Kidney capillary endothelial cell (primary cell): ENCODE data around the gene AGAP3.

Experiments used
- DNase-seq: peaks from one replicate; pipeline ENCODE4 v3.0.0-alpha.2; 2018; ENCODE audit warnings: low spot score

AGAP3 gene

DNA sequence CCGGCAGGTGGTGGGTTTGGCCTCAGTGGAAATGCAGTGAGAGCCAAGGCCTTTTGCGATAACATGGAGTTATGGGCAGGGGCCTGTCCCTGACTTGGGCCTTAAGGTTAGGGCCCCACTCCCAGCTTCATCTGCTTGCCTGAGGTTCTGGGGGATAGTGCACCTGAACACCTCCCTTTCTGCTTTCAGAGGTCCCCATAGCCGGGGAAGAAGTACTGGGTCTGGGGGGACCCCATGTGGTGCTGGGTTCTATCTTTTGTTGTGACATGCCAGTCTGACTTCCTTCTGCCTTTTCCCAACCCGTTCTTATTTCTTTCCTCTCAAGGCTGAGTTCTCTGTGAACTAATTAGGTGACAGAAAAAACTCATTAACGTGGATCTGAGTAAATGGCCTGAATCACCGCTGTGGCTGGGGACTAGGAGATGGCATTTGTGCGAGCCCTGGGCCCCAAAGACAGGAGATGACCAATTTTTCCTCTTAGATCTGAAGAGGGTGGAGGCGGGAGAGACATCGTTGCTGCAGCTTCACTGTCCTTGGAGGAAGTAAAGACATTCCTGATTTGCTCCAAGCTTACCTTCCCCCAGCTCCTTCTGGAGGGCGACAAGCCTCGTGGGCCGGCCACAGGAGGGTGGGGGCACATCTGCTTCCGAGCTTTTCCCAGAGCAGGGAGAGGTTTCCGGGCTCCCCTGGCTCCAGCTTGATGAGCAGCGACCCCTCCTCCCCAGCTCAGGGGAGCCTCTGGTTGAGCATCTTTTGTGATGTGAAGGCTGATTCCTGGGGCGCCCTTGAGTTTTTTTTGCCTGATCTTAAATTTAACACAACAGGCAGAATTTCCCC, 2.0 kb downstream of the AGAP3 start:
- peak; percentile 50 for DNase-seq

DNA sequence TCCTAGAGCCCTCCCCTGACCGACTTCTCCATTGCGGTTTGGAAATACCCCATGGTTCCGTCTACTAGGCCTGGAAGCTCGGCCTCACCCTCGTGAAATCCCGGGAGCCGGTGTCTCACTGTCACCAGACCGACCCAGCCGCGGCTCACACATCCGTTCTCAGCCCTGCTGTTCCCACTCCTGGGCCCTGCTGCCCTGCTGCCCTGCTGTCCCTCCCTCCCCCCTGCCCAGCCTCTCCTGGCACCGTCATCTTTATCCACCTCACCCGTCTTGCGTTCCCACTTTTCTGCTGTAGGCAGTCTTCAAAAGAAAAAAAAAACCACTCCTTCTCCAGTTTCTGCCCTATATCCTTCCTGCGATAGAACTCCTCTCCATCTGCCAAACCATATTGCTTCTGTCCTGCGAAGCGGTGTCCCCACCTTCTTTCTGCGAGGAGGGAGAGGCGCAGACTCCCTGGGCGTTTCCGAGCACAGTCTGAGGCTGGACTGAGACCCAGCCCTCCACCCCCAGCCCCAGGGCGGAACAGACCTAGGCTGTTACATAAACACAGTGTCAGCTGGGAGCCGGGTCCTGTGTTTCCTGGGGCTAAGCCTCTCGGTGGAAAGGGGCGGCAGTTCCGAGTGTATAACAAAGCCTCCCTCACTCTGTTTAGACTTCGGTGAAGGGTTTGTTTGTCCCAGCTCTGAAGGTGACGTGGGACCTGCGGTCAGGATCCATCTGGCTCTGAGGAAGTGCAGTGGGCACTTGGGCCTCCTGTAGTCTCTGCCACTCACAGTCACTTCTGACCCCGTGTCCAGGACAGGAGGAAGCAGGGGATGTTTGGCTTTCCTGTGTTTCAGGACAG, 2.8 kb downstream of the AGAP3 start:
- peak; percentile 93 for DNase-seq

DNA sequence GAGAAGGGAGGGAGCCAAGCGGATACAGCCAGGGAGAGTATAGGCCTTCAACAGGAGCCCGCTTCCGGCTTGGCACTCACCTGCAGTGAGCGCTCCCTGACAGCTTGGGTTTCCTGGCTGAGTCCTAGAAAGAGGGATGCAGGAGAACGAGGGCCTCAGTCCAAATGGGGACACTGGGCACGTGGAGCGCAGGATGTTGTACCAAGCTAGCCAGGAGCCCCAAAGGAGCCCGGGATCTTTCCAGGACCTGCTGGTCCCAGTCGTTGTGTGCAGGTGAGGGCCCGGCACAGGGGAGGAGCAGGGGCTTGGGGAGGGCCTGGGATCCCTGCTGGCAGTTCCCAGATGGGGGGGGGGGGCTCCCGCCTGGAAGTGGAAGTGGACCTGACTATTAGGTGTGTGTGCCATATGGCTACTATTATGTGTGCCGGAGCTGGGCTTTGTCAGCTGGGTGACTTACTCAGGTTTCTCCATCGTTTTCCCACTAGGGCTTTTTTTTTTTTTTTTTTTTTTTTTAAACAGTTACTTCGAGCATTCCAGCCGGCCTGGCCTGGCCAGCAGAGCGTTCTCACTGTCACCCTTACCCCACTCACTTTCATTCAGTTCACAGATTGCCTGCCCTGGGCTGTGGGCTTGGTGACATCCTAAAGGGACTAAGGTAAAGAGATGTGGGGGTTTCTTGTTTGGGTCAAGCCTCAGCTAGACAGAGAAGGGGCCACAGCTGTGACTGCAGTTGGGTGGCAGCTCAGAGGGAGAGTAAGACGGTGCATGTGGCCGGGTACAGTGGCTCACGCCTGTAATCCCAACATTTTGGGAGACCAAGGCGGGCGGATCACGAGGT, 3.8 kb downstream of the AGAP3 start:
- no peak for DNase-seq

DNA sequence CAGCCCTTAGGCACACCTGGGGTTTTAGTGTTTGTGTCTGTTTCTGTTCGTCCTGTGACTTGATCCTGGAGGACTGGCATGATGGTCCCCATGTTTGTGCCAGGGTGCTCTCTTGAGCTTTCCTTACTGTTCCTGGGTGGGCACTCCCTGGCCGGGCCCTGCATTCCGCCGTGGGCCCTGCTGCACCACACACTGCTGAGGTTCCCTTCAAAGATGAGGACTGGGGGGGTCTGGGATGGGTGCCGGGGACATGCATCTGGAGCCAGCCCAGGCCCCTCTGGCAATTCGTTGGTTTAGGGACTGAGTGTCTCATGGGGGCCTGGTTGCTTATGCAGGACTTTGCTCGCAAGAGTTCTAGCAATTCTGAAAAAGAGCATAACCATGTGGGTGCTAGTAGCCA, 4.7 kb downstream of the AGAP3 start:
- DNase-seq: no peak

- peak; percentile 63 for DNase-seq
Measured at GRCh38 chr7:151091431-151091830, 5.2 kb downstream of the AGAP3 start.

GRCh38 chr7:151091988-151092387, 5.7 kb downstream of the AGAP3 start:
- no peak for DNase-seq

DNA sequence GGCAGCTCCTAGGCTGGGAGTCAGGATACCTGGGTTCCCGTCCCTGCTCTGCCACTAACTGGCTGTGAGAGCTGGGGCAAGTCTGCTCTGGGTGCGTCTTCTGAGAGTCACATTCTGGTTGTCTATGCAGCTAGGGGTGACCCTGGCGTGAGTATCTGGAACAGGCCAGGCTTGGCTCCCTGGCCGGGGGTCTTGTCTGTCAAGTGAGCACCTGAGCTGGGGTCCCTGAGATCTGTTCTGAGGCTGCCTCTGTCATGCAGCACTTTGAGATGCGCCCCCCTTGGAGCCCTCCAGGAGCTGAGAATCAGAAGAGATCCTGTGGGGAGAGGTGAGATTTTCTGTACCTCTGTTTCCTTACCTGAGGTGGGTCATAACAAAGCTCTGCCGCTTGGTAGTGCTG, 7.5 kb downstream of the AGAP3 start:
- DNase-seq: no peak

DNA sequence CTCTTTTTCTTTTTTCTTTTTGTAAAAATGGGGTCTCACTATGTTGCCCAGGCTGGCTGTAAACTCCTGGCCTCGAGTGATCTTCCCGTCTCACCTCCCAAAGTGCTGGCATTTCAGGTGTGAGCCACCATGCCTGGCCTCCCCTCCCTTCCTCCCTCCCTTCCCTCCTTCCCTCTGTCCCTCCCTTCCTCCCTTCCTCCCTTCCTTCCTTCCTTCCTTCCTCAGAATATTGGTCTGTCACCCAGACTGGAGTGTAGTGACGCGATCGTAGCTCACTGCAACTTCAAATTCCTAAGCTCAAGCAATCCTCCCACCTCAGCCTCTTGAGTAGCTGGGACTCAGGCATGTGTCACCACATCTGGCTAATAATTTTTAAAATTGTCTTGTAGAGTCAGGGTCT, 8.4 kb downstream of the AGAP3 start:
- DNase-seq: no peak

GRCh38 chr7:151095123-151095797, 9.0 kb downstream of the AGAP3 start:
- no peak for DNase-seq

DNA sequence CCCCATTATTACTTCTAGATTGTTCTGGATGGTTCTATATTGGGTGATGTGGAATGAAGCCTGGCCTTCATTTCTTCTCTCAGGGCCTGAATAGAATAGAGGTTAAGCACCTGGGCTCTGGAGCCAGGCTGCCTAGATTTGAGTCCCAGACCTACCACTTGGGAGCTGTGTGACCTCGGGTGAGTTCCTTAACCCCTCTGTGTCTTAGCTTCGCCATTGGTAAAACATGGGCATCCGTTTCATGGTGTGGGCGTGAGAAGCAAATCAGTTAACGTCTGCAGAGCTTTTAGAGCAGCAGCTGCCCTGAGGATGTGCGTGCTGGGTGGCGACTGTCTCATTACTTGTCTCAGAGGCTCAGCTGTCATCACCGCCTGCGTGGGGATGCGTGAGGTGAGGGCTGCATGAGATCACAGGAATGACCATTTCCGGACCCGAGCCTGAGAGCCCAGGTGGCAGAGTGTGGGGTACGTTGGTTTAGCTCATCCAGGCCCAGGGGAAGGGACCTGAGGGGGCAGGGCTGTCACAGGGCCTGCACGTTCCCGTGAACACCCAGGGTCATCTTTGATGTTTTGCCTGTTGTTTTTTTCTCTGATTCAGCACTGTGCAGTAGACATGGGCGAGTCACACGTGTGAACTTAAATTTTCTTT, 9.7 kb downstream of the AGAP3 start:
- DNase-seq: no peak

DNA sequence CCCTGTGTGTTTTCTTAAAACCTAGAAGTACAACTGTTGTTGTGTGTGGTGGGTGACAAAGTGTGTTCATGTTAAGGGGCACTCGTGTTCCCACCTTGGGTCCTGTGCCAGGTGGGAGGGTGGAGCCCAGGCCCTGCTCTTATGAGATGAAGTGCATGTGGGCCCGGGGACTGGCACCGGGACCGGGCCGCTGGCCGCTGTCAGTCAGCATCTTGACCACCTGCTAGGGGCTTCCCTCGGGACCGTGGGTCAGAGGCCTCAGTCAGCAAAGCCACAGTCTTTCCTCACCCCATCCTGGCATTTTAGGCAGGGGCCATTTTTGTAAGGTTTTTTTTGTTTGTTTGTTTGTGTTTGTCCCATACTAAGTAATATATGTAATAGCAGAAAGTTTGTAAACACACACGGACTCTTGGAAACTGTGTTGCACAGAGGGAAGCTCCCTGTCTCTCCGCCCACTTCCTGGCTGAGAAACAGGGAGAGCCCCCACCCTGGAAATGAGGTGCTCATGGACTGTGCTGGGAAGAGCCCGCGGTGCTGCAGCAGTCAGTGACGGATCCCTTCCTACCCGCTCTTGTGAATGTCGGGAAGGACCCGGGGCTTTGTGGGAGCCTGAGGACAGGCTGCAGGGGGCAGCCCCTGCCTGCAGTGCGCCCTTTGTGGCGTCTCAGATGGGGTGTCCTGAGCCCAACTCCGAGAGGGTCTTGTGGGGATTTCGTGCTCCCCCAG, 13.4 kb downstream of the AGAP3 start:
- no peak for DNase-seq

DNA sequence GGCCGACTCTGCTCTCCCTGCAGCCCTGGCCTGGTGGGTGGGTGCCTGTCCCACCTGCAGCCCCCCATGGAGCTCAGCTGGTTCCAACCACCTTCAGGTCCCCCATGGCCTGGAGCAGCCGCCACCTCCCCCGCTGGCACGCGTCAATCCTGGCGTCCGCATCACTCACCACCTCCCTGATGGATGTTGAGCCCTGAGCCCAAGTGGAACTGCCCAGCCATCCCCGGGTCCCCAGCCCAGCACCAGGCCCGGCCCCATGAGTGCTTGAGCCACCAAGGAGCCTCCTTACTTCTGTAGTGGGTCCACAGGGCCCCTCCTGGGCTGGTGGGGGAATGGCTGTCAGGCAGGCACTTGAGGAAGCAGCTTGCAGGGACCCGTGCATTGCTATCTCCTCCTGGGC, 14.6 kb downstream of the AGAP3 start:
- no peak for DNase-seq

GRCh38 chr7:151101621-151102396, 15.5 kb downstream of the AGAP3 start:
- no peak for DNase-seq

DNA sequence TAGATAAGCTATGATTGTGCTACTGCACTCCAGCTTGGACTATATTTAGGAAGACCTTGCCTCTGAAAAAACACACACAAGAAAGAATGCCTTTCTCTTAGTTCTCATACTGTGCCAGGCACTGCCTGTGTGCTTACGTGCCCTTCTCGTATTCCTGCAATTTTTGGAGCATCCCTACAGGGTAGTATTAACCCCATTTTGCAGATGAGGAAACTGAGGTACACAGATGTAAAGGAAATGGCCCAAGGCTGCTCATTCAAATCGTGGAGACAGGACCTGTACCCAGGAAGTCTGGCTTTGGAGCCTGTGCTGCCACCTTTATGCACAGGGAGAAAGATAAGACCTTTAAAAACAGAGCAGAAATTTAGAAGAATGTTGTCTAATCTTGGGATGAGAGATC, 16.7 kb downstream of the AGAP3 start:
- no peak for DNase-seq

- no peak for DNase-seq
Measured at GRCh38 chr7:151103973-151104372, 17.7 kb downstream of the AGAP3 start.

GRCh38 chr7:151104411-151105235, 18.3 kb downstream of the AGAP3 start:
- no peak for DNase-seq

DNA sequence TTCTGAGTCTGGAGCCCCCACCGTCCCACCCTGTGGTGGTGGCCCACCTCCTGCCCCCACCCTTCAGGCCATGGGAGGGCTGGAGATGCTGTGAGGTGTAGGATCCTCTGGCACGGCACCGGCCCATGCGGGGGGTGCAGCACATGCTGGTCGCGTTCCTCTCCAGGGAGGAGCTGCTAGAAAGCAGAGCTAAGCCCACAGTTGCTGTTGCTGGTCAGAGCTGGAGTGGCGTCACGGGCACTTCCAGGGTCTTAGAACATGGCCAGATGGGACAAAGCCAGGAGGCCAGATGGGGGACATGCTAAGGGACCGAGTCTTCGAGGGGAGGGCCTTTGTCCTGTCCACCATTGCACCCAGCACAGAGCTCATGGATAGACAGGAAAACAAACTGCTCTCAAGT, 21.6 kb downstream of the AGAP3 start:
- no peak for DNase-seq

DNA sequence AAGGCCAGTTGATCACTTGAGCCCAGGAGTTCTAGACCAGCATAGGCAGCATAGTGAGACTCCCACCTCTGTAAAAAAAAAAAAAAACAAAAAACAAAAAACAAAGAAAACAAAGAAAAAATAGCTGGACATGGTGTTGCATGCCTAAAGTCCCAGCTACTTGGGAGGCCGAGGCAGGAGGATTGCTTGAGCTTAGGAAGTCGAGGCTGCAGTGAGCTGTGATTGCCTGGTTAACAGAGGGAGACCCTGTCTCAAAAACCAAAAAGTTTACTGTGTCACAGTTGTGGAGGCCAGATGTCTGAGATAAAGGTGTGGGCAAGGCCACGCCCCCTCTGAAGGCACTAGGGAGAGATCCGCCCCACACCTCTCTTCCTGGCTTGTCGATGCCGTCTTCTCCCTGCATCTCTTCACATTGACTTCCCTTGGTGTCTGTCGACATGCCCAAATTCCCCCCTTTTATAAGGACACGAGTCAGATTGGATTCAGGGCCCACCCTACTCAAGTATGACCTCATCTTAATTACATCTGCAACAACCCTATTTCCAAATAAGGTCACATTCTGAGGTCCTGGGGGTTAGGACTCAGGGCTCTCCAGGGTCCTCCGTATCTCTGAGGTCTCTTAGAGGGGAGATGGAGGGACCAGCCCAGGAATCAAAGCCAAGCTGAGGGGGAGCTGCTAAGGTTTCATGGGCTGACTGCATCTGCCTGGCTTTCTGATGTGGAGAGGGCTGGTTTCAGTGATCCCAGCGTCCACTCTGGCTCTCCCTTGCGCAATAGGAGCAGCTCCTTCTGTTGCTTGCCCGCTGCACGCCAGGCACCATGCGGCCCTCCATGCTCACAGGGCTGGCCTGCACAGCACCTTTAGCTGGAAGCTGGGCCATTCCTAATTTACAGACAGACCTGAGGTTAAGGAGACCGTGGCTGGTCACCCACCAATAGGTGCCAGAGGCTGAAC, 23.1 kb downstream of the AGAP3 start:
- DNase-seq: no peak
